ENCODE data around the gene S100A4. TPM values are rescaled to one million over a fixed set of nuclear protein-coding genes. Genes with fewer than 3 reads are reported as not detected.

The S100A4 gene
- total and polyA plus RNA-seq, 4 donors = 44.0 to 2,351 (median 762) TPM

- no peak for TF ChIP-seq CTCF (IDR thresholded peaks at IDR 0.05; ENCODE audit: control extremely low read depth, extremely low read depth)
- Histone ChIP-seq H3K9ac (ENCODE audit: insufficient read depth in 1 of 2, low read length in 2 of 2) (no peak overlapping the region), H3K27me3 (ENCODE audit: control insufficient read depth in 3 of 3, insufficient read depth in 3 of 3, low read length in 2 of 3) (no peaks in the 10 kb centered on the region), H3K9me3 (ENCODE audit: control insufficient read depth in 4 of 4, insufficient read depth in 3 of 4, low read length in 3 of 4) (no peaks in the 10 kb centered on the region), H3K27ac (ENCODE audit: low read depth in 1 of 2, low read length in 1 of 2) (no peak overlapping the region), H3K4me3 (no peak overlapping the region), H3K4me1 (ENCODE audit: control insufficient read depth in 5 of 5, insufficient read depth in 5 of 5, low read length in 5 of 5) (peaks cover 0 to 6% (median 0%) of the 10 kb centered on the region in 5 donors), H3K36me3 (ENCODE audit: control insufficient read depth in 4 of 4, insufficient read depth in 4 of 4, low read length in 4 of 4) (no peaks in the 10 kb centered on the region)
- DNase-seq (no peak), ATAC-seq (ENCODE audit: insufficient read depth, low FRiP score) (no peak)
- 89 to 92% methylated on average over 3 of the region's 3 CpGs for WGBS, 2 donors
These were observed 26.4 kb downstream of the S100A4 start for GRCh38 chr1:153519242-153519641.

GRCh38 chr1:153515504-153516394 is 29.9 kb downstream of the S100A4 start:
- no peak for TF ChIP-seq CTCF (IDR thresholded peaks at IDR 0.05; ENCODE audit: control extremely low read depth, extremely low read depth)
- H3K9ac ChIP-seq (ENCODE audit: insufficient read depth in 1 of 2, low read length in 2 of 2) = no peak overlapping the region
- H3K4me3 ChIP-seq = no peak overlapping the region
- H3K27me3 ChIP-seq (ENCODE audit: control insufficient read depth in 3 of 3, insufficient read depth in 3 of 3, low read length in 2 of 3) = no peaks in the 10 kb centered on the region
- WGBS, 2 donors = 41 to 53% methylated on average over 8 of the region's 8 CpGs
- DNase-seq (no peak), ATAC-seq (ENCODE audit: insufficient read depth, low FRiP score) (peak; percentile 75)
- H3K9me3 ChIP-seq (ENCODE audit: control insufficient read depth in 4 of 4, insufficient read depth in 3 of 4, low read length in 3 of 4) = no peaks in the 10 kb centered on the region
- no peaks in the 10 kb centered on the region for H3K36me3 ChIP-seq (ENCODE audit: control insufficient read depth in 4 of 4, insufficient read depth in 4 of 4, low read length in 4 of 4)
- H3K27ac ChIP-seq (ENCODE audit: low read depth in 1 of 2, low read length in 1 of 2) = peak overlapping the region in 1 of 2 donors; percentile 41
- H3K4me1 ChIP-seq (ENCODE audit: control insufficient read depth in 5 of 5, insufficient read depth in 5 of 5, low read length in 5 of 5) = peaks cover 0 to 6% (median 0%) of the 10 kb centered on the region in 5 donors

- Histone ChIP-seq H3K27ac (ENCODE audit: low read depth in 1 of 2, low read length in 1 of 2) (no peak overlapping the region), H3K27me3 (ENCODE audit: control insufficient read depth in 3 of 3, insufficient read depth in 3 of 3, low read length in 2 of 3) (no peaks in the 10 kb centered on the region), H3K4me3 (no peak overlapping the region), H3K9me3 (ENCODE audit: control insufficient read depth in 4 of 4, insufficient read depth in 3 of 4, low read length in 3 of 4) (no peaks in the 10 kb centered on the region), H3K4me1 (ENCODE audit: control insufficient read depth in 5 of 5, insufficient read depth in 5 of 5, low read length in 5 of 5) (peaks cover 0 to 6% (median 0%) of the 10 kb centered on the region in 5 donors), H3K9ac (ENCODE audit: insufficient read depth in 1 of 2, low read length in 2 of 2) (no peak overlapping the region), H3K36me3 (ENCODE audit: control insufficient read depth in 4 of 4, insufficient read depth in 4 of 4, low read length in 4 of 4) (no peaks in the 10 kb centered on the region)
- no peak for ATAC-seq (ENCODE audit: insufficient read depth, low FRiP score)
- TF ChIP-seq CTCF (IDR thresholded peaks at IDR 0.05; ENCODE audit: control extremely low read depth, extremely low read depth) = no peak
- DNase-seq = no peak
- WGBS, 2 donors = 91 to 95% methylated on average over 7 of the region's 7 CpGs
These were observed 31.9 kb downstream of the S100A4 start for GRCh38 chr1:153513666-153514065.

Data from lung (tissue), 12 donors.